HG03066 (cell line): Measurements from ENCODE around the gene MGST3.
"Not testable (repeated sequence)": the region's sequence is repeated elsewhere in the genome, so short reads cannot be mapped to it uniquely, and the experiment has no call there.

Experiments
- ATAC-seq: cut with Tn5 transposase; IDR thresholded peaks from one replicate; pipeline ENCODE4 v1.9.1; 2021; ENCODE audit warnings: low read depth; ENCODE audit not compliant: unreplicated experiment

Gene MGST3

DNA sequence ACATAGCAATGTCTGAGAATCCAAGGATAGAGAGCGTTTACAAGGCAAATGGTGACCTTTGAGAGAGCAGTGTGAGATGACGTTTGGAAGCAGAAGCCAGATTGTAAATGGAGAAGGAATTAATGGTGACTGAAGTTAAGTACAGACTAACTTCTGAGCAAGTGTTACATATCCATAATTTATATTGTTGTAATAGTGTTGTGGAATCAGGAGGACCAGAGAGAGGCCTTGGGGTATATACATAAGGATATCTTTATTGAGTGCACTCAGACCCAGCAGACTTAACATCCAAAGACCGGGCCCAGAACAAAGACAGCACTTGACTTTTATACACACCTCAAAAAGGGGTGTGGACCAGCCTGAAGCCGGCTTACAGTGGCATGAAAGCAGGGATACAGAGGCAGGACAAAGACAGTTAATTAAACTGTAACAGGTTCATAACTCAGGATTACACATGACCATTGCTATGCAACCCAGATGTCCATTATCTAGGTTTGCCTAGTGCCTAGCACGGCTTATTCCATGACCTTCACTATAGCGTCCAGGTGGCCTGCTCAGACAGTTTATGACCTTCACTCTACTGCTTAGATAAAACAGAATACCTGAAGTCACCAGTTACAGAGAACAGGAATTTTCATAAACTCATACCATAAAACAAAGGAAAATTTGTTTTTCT, 2.7 kb upstream of the MGST3 start:
- ATAC-seq = no peak

DNA sequence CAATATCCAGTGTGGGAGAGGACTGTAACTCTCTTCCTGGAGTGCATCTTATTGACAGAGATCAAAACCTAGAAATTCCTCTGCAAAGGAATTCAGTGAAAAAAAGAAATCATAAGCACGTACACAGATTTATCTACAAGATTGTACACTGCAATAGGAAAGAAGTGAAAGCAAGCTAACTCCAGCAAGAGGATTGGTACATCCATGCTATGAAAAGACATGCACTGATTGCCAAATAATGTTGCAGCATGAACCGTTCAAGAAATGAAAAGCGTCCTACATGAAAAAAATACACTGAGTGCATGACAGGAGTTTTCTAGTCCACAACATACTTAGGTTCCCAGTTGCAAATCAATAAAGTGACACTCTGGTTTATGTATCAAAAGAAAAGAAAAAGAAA, 1.9 kb upstream of the MGST3 start:
- no peak for ATAC-seq

DNA sequence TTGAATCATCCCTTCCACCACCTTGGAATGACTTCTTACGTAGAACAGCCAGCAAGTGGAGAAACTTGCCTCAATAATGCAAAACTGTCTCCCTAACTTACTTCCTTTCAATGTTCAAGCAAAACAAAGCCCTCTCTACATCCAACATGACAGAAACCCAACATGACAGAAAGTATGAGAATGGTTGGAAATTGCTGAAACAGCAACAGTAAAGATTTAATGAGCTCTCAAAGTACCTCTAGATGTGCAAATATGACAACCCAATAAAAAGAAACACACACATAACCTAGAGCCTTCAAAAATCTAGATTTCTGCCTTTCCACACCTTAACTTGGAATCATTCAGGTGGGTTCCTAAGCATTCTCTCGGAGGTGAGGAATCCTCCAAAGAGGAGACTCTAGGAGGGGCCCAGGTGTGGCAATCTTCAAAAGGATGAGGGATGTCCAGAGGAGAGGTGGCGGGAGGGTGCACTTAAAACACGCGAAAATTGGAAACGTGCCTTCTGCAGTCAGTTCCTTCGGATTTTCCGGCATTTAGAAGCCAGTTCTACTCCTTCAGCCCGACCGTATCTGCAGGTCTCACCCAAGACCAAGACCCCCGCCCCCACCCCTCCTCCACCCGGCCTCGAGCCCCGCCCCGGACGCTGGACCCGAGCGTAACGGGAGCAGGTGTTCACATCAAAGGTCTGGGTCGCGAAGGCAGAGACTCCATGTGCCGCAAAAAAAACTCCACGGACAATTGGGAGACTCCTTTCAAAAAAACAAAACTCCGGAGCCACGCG, 996 bp upstream of the MGST3 start:
- ATAC-seq = peak; percentile 2

DNA sequence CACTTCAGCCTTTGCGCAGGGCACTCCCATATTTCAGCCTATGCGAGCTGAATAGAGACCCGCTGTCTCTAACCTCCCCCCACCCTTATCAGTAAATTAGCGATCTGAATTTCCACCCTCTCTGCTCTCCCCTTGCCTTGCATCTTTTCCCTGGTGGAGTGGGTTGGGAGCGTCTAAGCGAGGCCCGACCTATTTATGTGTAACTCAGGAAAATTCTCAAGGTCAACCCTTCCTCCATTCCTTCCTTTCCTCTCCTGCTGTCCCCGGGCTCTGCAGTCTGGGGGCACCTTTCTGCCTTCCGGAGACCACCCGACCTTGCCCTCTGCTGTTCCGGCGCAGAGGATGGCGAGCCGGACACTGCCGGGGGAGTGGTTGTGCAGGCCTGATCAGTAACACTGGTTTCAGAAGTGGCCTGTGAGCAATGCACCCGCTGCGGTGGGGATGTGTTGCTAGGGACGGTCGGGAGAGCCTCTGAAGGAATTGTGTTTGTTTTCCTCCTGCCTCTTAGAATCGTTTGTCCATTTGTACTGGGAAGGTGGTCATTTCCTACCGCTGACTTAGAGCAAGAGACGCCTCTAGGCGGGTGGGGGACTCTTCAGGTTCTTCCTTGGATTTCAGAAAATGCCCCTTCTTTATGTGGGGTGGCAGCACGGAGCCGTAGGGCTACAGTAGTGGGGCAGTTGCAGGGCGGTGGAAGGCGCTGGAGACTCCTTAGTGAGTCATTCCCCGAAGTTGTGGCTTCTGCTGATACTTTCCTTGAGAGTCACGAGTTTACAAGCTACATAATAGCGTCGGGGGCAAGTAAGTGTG, 513 bp downstream of the MGST3 start:
- peak; percentile 30 for ATAC-seq

DNA sequence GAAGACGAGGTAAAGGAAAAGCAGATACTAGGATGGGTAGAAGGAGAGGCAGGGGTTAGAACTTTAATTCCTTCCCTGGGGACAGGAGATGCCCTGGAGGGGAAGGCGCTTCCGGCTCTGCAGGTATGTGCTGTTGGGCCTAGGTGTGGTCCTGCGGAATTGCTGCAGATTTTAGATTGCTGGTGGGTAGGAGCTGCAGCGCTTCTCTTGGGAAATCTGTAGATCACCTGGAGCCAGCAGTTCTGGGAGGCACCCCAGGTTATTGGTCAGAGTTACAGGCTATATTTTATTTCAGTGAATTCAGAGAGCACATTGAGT, 1.1 kb downstream of the MGST3 start:
- no peak for ATAC-seq

DNA sequence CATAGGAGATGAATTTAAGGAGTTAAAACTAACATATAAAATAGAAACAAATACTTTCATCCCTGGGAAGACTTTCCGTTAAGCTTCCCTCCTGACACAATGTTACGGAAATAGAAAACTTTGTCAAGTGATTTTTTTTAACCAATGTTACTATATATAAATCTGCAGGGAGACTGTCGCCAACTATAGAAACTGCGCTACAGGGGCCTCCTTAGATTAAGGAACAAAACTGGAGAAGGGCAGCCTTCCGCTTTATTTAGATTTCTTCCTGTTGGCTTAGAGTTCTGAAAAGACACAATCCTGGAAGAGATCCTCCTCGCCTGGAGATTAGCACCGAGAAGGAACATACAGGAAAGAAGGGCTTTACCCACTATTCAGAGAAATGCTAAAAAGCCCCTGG, 1.5 kb downstream of the MGST3 start:
- ATAC-seq = no peak

DNA sequence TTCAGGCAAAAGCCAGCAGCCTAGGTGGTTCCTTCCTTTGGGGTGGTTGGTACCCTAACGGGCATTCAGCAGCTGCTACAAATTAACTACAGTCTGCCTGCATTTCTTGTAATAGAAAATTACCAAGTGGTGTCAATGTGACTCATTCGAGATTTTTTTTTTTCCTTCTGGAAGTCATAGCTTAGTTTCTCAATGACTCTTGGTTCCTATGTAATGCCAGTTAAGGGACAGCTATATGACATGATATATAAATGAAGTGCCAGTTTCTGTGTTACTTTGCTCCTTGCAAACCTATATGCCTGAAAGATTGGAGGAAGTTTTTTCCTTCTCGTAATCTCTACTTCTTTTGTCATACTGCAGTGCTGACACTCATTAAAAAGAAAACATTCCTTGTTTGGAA, 2.6 kb downstream of the MGST3 start:
- no peak for ATAC-seq

DNA sequence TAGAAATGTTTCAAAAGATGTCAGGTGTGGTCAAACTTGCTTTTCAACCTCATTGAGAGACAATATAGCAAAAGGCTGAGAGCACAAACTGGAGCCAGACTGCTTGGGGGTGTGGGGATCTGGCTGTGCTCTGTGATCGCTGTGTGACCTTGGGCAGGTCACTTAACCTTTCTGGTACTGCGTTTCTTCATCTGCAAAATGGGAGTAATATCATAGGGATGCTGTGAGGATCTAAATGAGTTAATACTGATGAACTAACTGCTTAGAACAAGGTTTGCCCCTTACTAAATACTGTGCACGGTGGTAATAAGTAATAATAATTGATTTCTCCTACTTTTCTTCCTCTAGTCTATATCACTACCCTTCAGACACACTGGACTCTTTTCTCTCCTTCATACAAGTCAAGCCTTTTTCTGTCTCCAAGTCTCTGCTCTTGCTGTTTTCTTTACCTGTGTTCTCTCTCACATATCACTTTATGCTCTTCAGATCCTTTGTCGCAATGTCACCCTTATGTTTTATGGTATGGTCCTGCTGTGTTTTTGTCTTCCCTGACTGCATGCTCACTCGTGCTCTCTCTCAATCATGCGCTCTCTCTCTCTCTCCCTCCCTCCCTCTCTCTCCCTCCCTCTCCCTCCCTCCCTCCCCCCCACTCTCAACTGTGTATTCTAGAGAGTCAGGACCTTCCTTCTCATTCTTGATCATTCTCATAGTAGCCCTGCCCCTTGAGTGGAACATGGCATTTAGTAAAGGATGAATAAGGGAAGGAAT, 3.3 kb downstream of the MGST3 start:
- no peak for ATAC-seq

DNA sequence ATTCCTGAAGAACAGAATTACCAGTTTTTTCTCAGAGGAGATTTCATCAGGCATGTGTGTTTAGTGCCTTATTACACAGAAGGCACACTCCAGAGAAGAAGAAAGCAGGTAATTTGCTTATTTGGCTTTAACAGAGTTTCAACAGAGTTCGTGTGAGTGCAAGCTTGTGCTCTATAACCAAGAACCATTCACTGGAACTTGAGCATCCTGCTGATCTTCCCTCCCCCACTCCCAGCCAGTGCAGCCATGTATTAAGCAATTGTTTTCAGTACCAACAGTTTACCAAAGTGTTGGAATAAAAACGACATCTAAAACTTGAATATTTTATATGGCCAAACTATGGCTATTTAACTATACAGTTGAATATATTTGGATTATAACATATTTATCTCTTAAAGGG, 4.3 kb downstream of the MGST3 start:
- ATAC-seq = no peak

DNA sequence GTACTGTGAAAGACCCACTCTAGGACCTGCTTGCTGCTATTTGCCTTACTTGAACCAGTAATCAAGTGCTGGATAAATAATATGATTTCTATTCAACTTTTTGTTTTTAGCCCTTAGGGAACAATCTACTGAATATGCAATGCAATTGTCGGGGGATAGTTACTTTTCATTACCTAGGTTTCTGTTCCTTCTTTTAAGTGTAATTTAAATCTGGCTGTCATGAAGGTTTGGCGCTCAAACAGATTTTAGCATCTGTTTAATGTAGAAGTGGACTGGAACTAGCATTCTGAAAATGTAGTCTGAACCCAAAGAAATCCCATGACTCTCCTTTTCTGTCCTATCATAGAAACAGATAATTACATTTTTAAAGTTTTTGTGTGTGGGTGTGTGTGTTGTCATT, 4.8 kb downstream of the MGST3 start:
- no peak for ATAC-seq

DNA sequence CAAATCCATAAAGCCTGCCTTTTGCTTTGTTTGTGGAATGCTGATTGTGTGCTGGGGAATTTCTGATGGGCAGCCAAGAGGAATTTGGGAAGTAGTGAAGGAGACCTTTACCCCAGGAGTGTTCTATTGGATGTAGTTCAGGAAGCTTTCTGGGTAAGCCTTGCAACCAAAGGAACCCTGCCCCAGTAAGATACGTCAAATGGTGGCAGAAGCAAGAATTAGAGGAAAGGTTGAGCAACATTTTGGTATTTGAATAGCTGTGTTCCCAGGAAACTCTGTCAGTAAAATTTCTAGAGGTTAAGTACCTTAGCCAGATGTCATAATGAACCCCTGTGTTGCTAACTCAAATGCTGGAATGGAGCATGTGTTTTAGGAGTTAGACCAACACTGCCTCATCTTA, 6.4 kb downstream of the MGST3 start:
- no peak for ATAC-seq

DNA sequence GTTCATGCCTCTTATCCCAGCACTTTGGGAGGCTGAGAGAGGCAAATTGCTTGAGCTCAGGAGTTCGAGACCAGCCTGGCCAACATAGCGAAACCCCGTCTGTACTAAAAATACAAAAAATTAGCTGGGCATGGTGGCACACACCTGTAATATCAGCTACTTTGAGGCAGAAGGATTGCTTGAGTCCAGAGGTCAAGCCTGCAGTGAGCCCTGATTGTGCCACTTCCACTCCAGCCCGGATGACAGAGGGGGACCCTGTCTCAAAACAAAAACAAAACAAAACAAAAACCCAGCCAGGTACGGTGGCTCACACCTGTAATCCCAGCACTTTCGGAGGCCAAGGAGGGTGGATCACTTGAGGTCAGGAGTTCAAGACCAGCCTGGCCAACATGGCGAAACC, 7.2 kb downstream of the MGST3 start:
- ATAC-seq = not testable (repeated sequence)

DNA sequence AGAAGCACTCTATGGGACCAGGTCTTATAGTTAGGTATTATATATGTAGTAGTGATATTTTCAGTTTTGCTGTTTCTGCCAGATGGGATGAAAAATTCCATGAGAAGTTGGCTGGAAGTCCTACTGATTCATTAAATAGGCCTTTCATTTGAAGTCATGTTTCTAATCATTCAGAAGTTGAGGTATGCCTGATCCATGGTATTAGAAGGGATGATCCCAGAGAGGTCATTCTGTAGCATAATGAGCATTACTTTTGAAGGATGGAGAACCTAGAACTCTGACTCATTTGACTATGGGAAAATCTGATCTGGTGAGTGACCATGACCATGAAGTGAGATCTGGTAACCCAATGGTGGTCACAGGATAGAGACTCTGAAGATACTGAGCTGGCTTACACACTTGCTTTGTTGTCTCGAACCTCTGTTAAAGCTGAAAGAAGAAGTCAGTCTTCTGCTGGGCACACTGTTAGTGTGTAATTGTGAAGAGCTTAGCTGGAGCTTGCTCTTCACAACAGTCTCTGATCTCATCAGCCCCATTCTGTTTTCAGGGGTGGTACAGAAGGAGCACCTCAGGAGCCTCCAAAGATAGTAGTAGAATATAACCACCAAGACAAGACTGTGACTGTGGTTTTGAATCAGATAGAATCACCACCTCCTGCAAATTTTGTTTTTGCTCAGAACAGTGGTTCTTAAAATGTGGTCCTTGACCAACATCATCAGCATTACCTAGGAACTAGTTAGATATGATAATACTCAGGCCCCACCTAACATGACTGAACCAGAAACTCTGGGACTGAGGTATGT, 9.0 kb downstream of the MGST3 start:
- no peak for ATAC-seq

DNA sequence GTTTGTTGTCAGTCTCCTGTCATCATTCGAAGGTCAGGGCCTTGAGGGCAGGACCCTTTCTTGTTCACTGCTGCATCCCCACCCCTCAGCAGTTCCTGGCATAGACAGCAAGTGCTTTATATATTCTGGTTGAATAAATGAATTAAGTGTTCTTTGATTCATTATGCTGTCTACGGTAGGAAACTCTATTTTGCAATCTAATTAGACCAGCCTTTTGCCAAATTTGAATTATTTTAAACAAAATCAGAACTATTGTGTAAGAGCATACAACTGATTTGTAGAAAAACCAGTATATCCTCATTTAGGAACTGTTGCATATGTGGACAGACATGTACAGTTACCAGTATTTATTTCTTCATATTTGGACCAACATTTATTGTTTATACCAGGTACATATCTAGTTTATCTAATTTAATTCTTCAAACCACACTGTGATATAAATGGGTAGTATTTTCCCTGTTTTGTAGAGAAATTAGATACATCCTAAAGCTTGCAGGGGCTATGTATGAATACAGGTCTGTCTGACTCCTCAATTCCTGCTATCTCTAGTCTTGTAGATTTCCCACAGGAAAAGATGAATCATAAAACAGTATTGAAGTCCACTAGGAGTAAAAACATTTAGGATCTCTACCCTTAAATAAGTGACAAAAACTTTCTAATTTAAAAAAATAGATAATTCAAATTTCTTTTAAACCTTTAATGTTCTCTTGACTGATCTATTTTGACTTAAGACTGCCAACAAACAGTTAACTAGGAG, 10.4 kb downstream of the MGST3 start:
- ATAC-seq = no peak

DNA sequence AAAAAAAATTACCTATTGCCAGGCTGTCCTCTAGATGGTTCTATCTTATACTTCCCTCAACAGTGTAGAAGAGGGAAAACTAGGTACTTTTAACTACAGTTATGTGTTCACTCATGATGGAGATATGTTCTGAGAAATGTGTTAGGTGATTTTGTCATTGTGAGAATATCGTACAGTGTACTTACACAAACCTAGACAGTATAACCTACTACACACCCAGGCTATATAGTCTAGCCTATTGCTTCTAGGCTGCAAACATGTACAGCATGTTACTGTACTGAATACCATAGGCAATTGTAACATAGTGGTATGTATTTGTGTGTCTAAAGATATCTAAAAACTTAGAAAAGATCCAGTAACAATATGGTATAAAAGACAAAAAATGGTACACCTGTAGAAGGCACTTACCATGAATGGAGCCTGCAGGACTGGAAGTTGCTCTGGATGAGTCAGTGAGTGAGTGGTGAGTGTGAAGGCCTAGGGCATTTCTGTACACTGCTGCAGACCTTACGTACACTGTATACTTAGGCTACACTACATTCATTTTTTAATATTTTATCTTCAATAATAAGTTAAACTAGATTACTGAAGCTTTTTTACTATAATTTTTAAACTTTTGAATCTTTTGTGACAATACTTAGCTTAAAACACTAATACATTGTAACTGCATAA, 13.2 kb downstream of the MGST3 start:
- no peak for ATAC-seq

DNA sequence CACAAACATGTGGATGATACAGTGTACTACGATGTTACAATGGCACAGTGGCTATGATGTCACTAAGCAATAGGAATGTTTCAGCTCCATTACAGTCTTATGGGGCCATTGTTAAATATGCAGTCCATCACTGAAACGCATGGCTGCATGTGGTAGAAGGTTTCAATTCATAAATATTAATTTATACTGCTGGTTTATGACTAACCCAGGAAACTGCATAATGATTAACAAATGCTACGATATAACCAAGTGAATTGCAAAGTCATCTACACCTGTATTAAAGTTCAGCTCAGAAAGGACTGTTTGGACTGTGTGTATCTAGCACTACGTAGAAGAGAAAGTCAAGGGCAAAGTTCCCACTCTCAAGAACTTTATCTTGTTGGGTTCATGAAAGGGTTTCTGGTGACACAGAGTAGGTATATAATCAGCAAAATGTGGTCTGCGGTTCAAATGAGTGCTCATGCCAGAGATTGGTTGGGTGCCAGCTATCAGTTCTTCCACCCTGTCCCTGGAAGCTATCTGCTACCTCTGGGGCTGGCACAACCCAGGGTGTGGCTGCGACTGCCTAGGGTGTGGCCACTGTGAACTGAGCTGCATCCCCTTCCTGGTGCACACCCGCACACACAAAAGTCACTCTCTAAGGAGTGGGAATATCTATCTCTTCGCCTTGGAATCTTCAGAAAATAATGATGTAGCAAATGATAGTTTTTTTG, 14.8 kb downstream of the MGST3 start:
- ATAC-seq = no peak

DNA sequence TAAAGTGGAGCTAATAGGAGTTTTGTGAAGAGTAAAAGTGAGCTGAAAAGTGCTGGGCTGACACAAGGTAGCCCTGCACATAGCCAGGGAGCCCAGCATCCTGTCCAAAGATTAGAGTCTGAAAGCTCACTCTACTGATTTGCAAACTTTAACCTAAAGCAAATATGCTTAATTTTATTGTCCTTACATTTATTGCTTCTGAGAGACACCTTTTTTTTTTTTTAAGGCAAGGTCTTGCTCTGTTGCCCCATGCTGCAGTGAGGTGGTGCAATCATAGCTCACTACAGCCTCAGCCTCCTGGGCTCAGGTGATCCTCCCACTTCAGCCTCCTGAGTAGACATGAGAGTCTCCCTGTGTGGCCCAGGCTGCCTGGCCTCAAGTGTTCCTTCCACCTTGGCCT, 16.5 kb downstream of the MGST3 start:
- ATAC-seq = no peak

DNA sequence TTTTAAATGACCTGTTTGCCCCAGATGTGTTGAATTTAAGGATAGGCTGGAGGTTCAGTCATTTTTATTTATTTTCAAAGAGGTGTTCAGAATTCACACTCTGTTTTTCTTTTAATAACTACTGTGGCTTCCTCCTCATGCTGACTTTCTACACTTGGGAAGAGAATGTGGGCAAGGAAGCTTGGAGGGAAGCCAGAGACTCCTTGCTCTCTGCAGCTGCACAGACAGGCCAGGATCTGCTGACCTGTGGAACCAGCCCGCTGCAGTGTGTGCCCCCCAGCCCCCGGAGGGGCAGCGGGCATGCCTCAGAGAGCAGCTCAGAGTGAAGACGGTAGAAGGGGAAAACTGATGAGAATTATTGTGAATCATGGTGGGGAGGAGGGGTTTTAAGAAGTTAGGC, 16.9 kb downstream of the MGST3 start:
- ATAC-seq = no peak
